Liver (tissue), 9 donors: Measurements from ENCODE around the gene PTPN22. TPM values are rescaled to one million over a fixed set of nuclear protein-coding genes. Genes with fewer than 3 reads are reported as not detected.

ENCODE experiments used
- DNase-seq: peaks from one replicate; pipeline ENCODE4 v3.0.0-alpha.2; 2017; ENCODE audit warnings: low spot score
- H3K27ac ChIP-seq, 2 donors: one replicate each; pipeline ENCODE4 v1.7.0; 2013; ENCODE audit warnings: inconsistent platforms in 2 of 2, low read length in 2 of 2, control low read depth in 1 of 2, low read depth in 1 of 2, mild to moderate bottlenecking in 1 of 2
- H3K27me3 ChIP-seq, 4 donors: one replicate each; pipeline versions ENCODE4 v1.6.1 to v1.7.0; 2013; ENCODE audit warnings: low read length in 3 of 4, inconsistent platforms in 1 of 4, mild to moderate bottlenecking in 1 of 4, moderate library complexity in 1 of 4; ENCODE audit not compliant: control insufficient read depth in 4 of 4, insufficient read depth in 4 of 4
- H3K36me3 ChIP-seq, 4 donors: one replicate each; pipeline versions ENCODE4 v1.6.1 to v1.7.0; 2013; ENCODE audit warnings: low read length in 3 of 4, mild to moderate bottlenecking in 3 of 4, low read depth in 1 of 4, moderate library complexity in 1 of 4; ENCODE audit not compliant: control insufficient read depth in 4 of 4, insufficient read depth in 3 of 4
- H3K4me1 ChIP-seq, 4 donors: one replicate each; pipeline versions ENCODE4 v1.6.1 to v1.7.0; 2013; ENCODE audit warnings: low read length in 3 of 4, mild to moderate bottlenecking in 3 of 4, moderate library complexity in 1 of 4; ENCODE audit not compliant: control insufficient read depth in 4 of 4, insufficient read depth in 4 of 4
- H3K4me3 ChIP-seq, 3 donors: one replicate each; pipeline versions ENCODE4 v1.6.1 to v1.7.0; 2013; ENCODE audit warnings: low read length in 3 of 3, control low read depth in 1 of 3, low read depth in 1 of 3, mild to moderate bottlenecking in 1 of 3
- H3K9ac ChIP-seq, 2 donors: one replicate each; pipeline ENCODE4 v1.7.0; 2013; ENCODE audit warnings: low read length in 2 of 2, mild to moderate bottlenecking in 2 of 2, moderate library complexity in 2 of 2, control low read depth in 1 of 2, low read depth in 1 of 2
- H3K9me3 ChIP-seq, 4 donors: one replicate each; pipeline versions ENCODE4 v1.6.1 to v1.7.0; 2013; ENCODE audit warnings: low read length in 3 of 4; ENCODE audit not compliant: control insufficient read depth in 4 of 4
- EGR1 ChIP-seq, 2 donors: IDR thresholded peaks; 2 replicates each; pipeline ENCODE4 v1.6.1; 2016 to 2018; ENCODE audit warnings: antibody characterized with exemption in 2 of 2, low read depth in 2 of 2
- FOXA1 ChIP-seq: IDR thresholded peaks from 2 replicates; pipeline ENCODE4 v1.6.1; 2016; ENCODE audit warnings: antibody characterized with exemption
- FOXA2 ChIP-seq: IDR thresholded peaks from 2 replicates; pipeline ENCODE4 v1.6.1; 2016; ENCODE audit warnings: antibody characterized with exemption
- GABPA ChIP-seq, 2 donors: IDR thresholded peaks in 1 of 2; conservative IDR thresholded peaks in 1 of 2; 2 replicates each; pipeline ENCODE4 v1.6.1; 2016; ENCODE audit warnings: antibody characterized with exemption in 2 of 2, mild to moderate bottlenecking in 1 of 2, moderate library complexity in 1 of 2
- HNF4A ChIP-seq, 2 donors: conservative IDR thresholded peaks; 2 replicates each; pipeline ENCODE4 v1.6.1; 2016; ENCODE audit warnings: antibody characterized with exemption in 2 of 2, mild to moderate bottlenecking in 2 of 2
- HNF4G ChIP-seq: IDR thresholded peaks from 2 replicates; pipeline ENCODE4 v1.6.1; 2016; ENCODE audit warnings: antibody characterized with exemption
- JUND ChIP-seq, 2 donors: IDR thresholded peaks; 2 replicates each; pipeline ENCODE4 v1.6.1; 2016; ENCODE audit warnings: antibody characterized with exemption in 2 of 2
- NR2F2 ChIP-seq: IDR thresholded peaks from 2 replicates; pipeline ENCODE4 v1.6.1; 2016; ENCODE audit warnings: antibody characterized with exemption
- RAD21 ChIP-seq, 2 donors: IDR thresholded peaks; 2 replicates each; pipeline ENCODE4 v1.6.1; 2016; ENCODE audit warnings: antibody characterized with exemption in 2 of 2, mild to moderate bottlenecking in 2 of 2
- REST ChIP-seq: IDR thresholded peaks from 2 replicates; pipeline ENCODE4 v1.6.1; 2016; ENCODE audit warnings: antibody characterized with exemption, mild to moderate bottlenecking
- RXRA ChIP-seq, 2 donors: IDR thresholded peaks; 2 replicates each; pipeline ENCODE4 v1.6.1; 2017 to 2018; ENCODE audit warnings: antibody characterized with exemption in 2 of 2, mild to moderate bottlenecking in 1 of 2
- SP1 ChIP-seq: IDR thresholded peaks from 2 replicates; pipeline ENCODE4 v1.6.1; 2018; ENCODE audit warnings: antibody characterized with exemption, mild to moderate bottlenecking
- TAF1 ChIP-seq: conservative IDR thresholded peaks from 2 replicates; pipeline ENCODE4 v1.6.1; 2016; ENCODE audit warnings: antibody characterized with exemption, mild to moderate bottlenecking
- YY1 ChIP-seq: IDR thresholded peaks from 2 replicates; pipeline ENCODE4 v1.6.1; 2016; ENCODE audit warnings: antibody characterized with exemption, mild to moderate bottlenecking
- ZBTB33 ChIP-seq: IDR thresholded peaks from 2 replicates; pipeline ENCODE4 v1.6.1; 2016; ENCODE audit warnings: antibody characterized with exemption
- WGBS: extraction: QIAGEN DNeasy Blood & Tissue Kit; methylation state at CpG from one replicate; pipeline ENCODE4 v1.1.7; 2013; 5-methylcytosine and 5-hydroxymethylcytosine counted together
- polyA plus RNA-seq, 2 donors: library from polyadenylated mRNA; stranded (reverse) in 1 of 2; unstranded in 1 of 2; fragments of 200-250 nt in 1 of 2; fragments of >200 nt in 1 of 2; fragmentation: Nextera tagmentation in 1 of 2; extraction: Ambion mirVana in 1 of 2; gene quantifications; one replicate each; pipeline versions ENCODE4 v1.2.1 to v1.2.3, GENCODE V29; 2013 to 2015
- total RNA-seq, 2 donors: library from RNA; depleted of rRNA; stranded (reverse); fragments of >200 nt; gene quantifications; one replicate each; pipeline ENCODE4 v1.2.3, GENCODE V29; 2014
- TF ChIP-seq, protein P1 (sequence below): IDR thresholded peaks from 2 replicates; pipeline ENCODE4 v1.6.1; 2016; ENCODE audit warnings: antibody characterized with exemption
- TF ChIP-seq, protein P2 (sequence below): fragments of 150-350 bp; IDR thresholded peaks from 2 replicates; pipeline ENCODE4 v1.5.1; 2017; ENCODE audit warnings: improper control_type of control experiment, low read depth, low read length; ENCODE audit not compliant: missing input control
- TF ChIP-seq, protein P3 (sequence below): IDR thresholded peaks from 2 replicates; pipeline ENCODE4 v1.6.1; 2016; ENCODE audit warnings: antibody characterized with exemption
- donor health status: healthy.
- donor health status: healthy.
- donor health status: healthy.
- donor health status: healthy.
- donor health status: healthy.

The PTPN22 gene
- total and polyA plus RNA-seq, 4 donors: 0.24 to 1.9 (median 1.0) TPM

- Histone ChIP-seq H3K4me1 (peaks cover 2 to 23% (median 17%) of the 10 kb centered on the region in 4 donors), H3K4me3 (peak within 1 kb of the TSS; percentile 64 to 95 (median 94)), H3K27ac (peak within 1 kb of the TSS; percentile 82 to 93), H3K36me3 (peaks cover 0 to 10% (median 7%) of the 10 kb centered on the region in 4 donors), H3K27me3 (no peaks in the 10 kb centered on the region), H3K9me3 (no peaks in the 10 kb centered on the region), H3K9ac (peak within 1 kb of the TSS; percentile 94 to 95)
- peak; percentile 96 for DNase-seq
- TF ChIP-seq SP1 (peak; percentile 96), EGR1 (IDR thresholded peaks at IDR 0.05; ENCODE audit: low read depth in 2 of 2) (peak; percentile 47 to 74), YY1 (peak; percentile 95), RAD21 (IDR thresholded peaks at IDR 0.05) (peak; percentile 85 to 89), REST (peak; percentile 88), FOXA1 (peak; percentile 75), ZBTB33 (peak; percentile 89), TAF1 (peak; percentile 73), FOXA2 (peak; percentile 18), RXRA (IDR thresholded peaks at IDR 0.05) (peak; percentile 72 to 80), JUND (IDR thresholded peaks at IDR 0.05) (peak in 1 of 2 donors; percentile 51), GABPA (IDR thresholded peaks at IDR 0.05 in 1 of 2, conservative IDR thresholded peaks at IDR 0.05 in 1 of 2) (peak; percentile 72 to 94), HNF4A (conservative IDR thresholded peaks at IDR 0.05) (peak; percentile 55 to 56), NR2F2 (peak; percentile 49), HNF4G (peak; percentile 29)
- TF ChIP-seq, protein P1, sequence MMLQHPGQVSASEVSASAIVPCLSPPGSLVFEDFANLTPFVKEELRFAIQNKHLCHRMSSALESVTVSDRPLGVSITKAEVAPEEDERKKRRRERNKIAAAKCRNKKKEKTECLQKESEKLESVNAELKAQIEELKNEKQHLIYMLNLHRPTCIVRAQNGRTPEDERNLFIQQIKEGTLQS: no peak
- TF ChIP-seq, protein P2, sequence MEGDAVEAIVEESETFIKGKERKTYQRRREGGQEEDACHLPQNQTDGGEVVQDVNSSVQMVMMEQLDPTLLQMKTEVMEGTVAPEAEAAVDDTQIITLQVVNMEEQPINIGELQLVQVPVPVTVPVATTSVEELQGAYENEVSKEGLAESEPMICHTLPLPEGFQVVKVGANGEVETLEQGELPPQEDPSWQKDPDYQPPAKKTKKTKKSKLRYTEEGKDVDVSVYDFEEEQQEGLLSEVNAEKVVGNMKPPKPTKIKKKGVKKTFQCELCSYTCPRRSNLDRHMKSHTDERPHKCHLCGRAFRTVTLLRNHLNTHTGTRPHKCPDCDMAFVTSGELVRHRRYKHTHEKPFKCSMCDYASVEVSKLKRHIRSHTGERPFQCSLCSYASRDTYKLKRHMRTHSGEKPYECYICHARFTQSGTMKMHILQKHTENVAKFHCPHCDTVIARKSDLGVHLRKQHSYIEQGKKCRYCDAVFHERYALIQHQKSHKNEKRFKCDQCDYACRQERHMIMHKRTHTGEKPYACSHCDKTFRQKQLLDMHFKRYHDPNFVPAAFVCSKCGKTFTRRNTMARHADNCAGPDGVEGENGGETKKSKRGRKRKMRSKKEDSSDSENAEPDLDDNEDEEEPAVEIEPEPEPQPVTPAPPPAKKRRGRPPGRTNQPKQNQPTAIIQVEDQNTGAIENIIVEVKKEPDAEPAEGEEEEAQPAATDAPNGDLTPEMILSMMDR: peak; percentile 50
- TF ChIP-seq, protein P3, sequence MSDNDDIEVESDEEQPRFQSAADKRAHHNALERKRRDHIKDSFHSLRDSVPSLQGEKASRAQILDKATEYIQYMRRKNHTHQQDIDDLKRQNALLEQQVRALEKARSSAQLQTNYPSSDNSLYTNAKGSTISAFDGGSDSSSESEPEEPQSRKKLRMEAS: peak; percentile 69
- under 1% methylated on average over 67 of the region's 67 CpGs for WGBS
Measured at GRCh38 chr1:113904674-113905434, 33.3 kb upstream of the PTPN22 start, which contains the start of the genes AP4B1 and DCLRE1B. TSS of gene AP4B1 (minus strand) at chr1:113904799. CDS start at chr1:113904717, 82 bp downstream. TSS of gene DCLRE1B (plus strand) at chr1:113905326. CDS start at chr1:113905587, 261 bp downstream.
